Neuronal stem cell (in vitro differentiated cells): ENCODE results near the gene EPHA4.

Experiments
- DNase-seq: peaks from one replicate; pipeline ENCODE4 v3.0.0-alpha.2; 2013; ENCODE audit warnings: low spot score
- H2AFZ ChIP-seq: one replicate; pipeline ENCODE4 v1.6.1; 2013; ENCODE audit warnings: mild to moderate bottlenecking, low read length, inconsistent platforms
- H2AK5ac ChIP-seq: 2 replicates; pipeline ENCODE4 v1.6.1; 2013; ENCODE audit warnings: low read depth, mild to moderate bottlenecking, inconsistent platforms, low read length, moderate library complexity, mixed read lengths
- H2BK120ac ChIP-seq: 2 replicates; pipeline ENCODE4 v1.6.1; 2013; ENCODE audit warnings: low read depth, mild to moderate bottlenecking, inconsistent platforms, low read length, moderate library complexity, mixed read lengths
- H2BK12ac ChIP-seq: one replicate; pipeline ENCODE4 v1.6.1; 2013; ENCODE audit warnings: low read length, inconsistent platforms
- H2BK15ac ChIP-seq: 2 replicates; pipeline ENCODE4 v1.6.1; 2013; ENCODE audit warnings: mild to moderate bottlenecking, low read length, inconsistent platforms, mixed read lengths
- H2BK5ac ChIP-seq: one replicate; pipeline ENCODE4 v1.6.1; 2013; ENCODE audit warnings: inconsistent platforms, mild to moderate bottlenecking, low read length, moderate library complexity
- H3K14ac ChIP-seq: one replicate; pipeline ENCODE4 v1.6.1; 2013; ENCODE audit warnings: low read length, inconsistent platforms
- H3K18ac ChIP-seq: 2 replicates; pipeline ENCODE4 v1.6.1; 2013; ENCODE audit warnings: low read length, inconsistent platforms
- H3K23ac ChIP-seq: 2 replicates; pipeline ENCODE4 v1.6.1; 2013; ENCODE audit warnings: low read depth, mild to moderate bottlenecking, mixed read lengths, low read length, inconsistent platforms; ENCODE audit not compliant: poor library complexity
- H3K27ac ChIP-seq: replicated peaks from 3 replicates; pipeline ENCODE4 v1.5.1; 2013; ENCODE audit warnings: low read length, inconsistent platforms
- H3K27me3 ChIP-seq, 3 experiments: 2 replicates each; pipeline ENCODE4 v1.6.1; 2013; ENCODE audit warnings: low read length in 3 of 3, mild to moderate bottlenecking in 2 of 3, inconsistent platforms in 1 of 3, low read depth in 1 of 3, mixed read lengths in 1 of 3, moderate library complexity in 1 of 3; ENCODE audit not compliant: control insufficient read depth in 3 of 3, insufficient read depth in 3 of 3
- H3K36me3 ChIP-seq, 2 donors: replicated peaks in 1 of 2; 2 replicates each; pipeline ENCODE4 v1.6.1; 2013; ENCODE audit warnings: low read length in 2 of 2; ENCODE audit not compliant: control insufficient read depth in 2 of 2, insufficient read depth in 2 of 2
- H3K4ac ChIP-seq: 2 replicates; pipeline ENCODE4 v1.6.1; 2013; ENCODE audit warnings: inconsistent platforms, mild to moderate bottlenecking, low read length, moderate library complexity
- H3K4me1 ChIP-seq, 2 donors: 1 replicate in 1 of 2; 2 replicates in 1 of 2; pipeline ENCODE4 v1.6.1; 2013; ENCODE audit warnings: low read length in 2 of 2, low read depth in 1 of 2; ENCODE audit not compliant: control insufficient read depth in 2 of 2, insufficient read depth in 1 of 2
- H3K4me2 ChIP-seq: one replicate; pipeline ENCODE4 v1.6.1; 2013; ENCODE audit warnings: mild to moderate bottlenecking, low read length, inconsistent platforms; ENCODE audit not compliant: insufficient read depth, poor library complexity, severe bottlenecking
- H3K4me3 ChIP-seq, 2 donors: 2 replicates each; pipeline ENCODE4 v1.5.1; 2013; ENCODE audit warnings: low read length in 2 of 2, mild to moderate bottlenecking in 2 of 2, inconsistent platforms in 1 of 2, moderate library complexity in 1 of 2
- H3K79me1 ChIP-seq: one replicate; pipeline ENCODE4 v1.6.1; 2013; ENCODE audit warnings: low read depth, mild to moderate bottlenecking, inconsistent platforms, low read length, moderate library complexity
- H3K9ac ChIP-seq: one replicate; pipeline ENCODE4 v1.6.1; 2013; ENCODE audit warnings: mild to moderate bottlenecking, low read depth, low read length, inconsistent platforms; ENCODE audit not compliant: poor library complexity
- H3K9me3 ChIP-seq, 2 donors: replicated peaks in 1 of 2; 2 replicates each; pipeline versions ENCODE3 to v1.6.1; 2013; ENCODE audit warnings: low read length in 2 of 2, mild to moderate bottlenecking in 2 of 2, inconsistent platforms in 1 of 2, low read depth in 1 of 2, mixed read lengths in 1 of 2, moderate library complexity in 1 of 2; ENCODE audit not compliant: control insufficient read depth in 2 of 2, insufficient read depth in 1 of 2
- H4K8ac ChIP-seq: one replicate; pipeline ENCODE4 v1.6.1; 2013; ENCODE audit warnings: low read depth, mild to moderate bottlenecking, inconsistent platforms, low read length, moderate library complexity
- H4K91ac ChIP-seq: one replicate; pipeline ENCODE4 v1.6.1; 2013; ENCODE audit warnings: low read length, low read depth, mild to moderate bottlenecking, inconsistent platforms; ENCODE audit not compliant: poor library complexity
- WGBS, 2 donors: extraction: QIAGEN DNeasy Blood & Tissue Kit; methylation state at CpG; one replicate each; pipeline ENCODE4 v1.1.7; 2013; ENCODE audit warnings: missing lambda C conversion rate in 2 of 2, mixed read lengths in 1 of 2; ENCODE audit not compliant: insufficient read length in 2 of 2, insufficient replicate concordance in 1 of 2; ENCODE audit errors: extremely low coverage in 2 of 2; 5-methylcytosine and 5-hydroxymethylcytosine counted together

The EPHA4 gene

DNA sequence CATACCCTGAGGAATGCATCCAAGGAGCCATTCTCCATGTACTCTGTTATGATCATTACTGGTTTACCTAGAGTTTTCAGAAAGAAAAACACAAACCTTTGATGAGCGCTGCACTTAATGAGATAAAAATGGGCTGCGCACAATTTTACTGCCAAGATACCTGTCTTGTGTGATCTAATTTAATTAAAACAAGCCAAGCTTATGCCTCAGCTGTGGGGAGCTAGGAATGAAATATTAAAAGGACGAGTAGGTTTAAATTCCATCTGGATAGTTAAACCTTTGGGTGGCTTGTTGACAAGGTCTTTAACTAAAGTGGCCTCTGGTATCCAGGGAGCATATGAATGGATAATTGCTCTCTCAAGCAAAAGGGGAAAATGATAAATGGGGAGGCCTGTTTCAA lies 135.0 kb downstream of the EPHA4 start:
- H2AFZ ChIP-seq = no peak overlapping the region

GRCh38 chr2:221435171-221435570 lies 136.9 kb downstream of the EPHA4 start:
- no peaks in the 10 kb centered on the region for H3K9me3 ChIP-seq
- H3K4me1 ChIP-seq = peaks cover 0 to under 1% of the 10 kb centered on the region in 2 donors
- H2BK15ac ChIP-seq = no peak overlapping the region
- no peak overlapping the region for H2AK5ac ChIP-seq
- H3K79me1 ChIP-seq = no peaks in the 10 kb centered on the region
- no CpG with 5 or more reads among the region's 2 CpGs for WGBS, 2 donors
- DNase-seq = no peak
- H3K9ac ChIP-seq = no peak overlapping the region
- H3K14ac ChIP-seq = no peak overlapping the region
- H3K27me3 ChIP-seq = no peaks in the 10 kb centered on the region
- H4K8ac ChIP-seq = no peak overlapping the region
- H3K18ac ChIP-seq = no peak overlapping the region
- H2BK5ac ChIP-seq = no peak overlapping the region
- no peak overlapping the region for H2BK12ac ChIP-seq
- no peak overlapping the region for H3K23ac ChIP-seq
- H3K4ac ChIP-seq = no peak overlapping the region
- H2AFZ ChIP-seq = no peak overlapping the region
- H4K91ac ChIP-seq = no peak overlapping the region
- no peak overlapping the region for H2BK120ac ChIP-seq
- no peak overlapping the region for H3K4me3 ChIP-seq
- H3K36me3 ChIP-seq = peaks cover 10 to 13% of the 10 kb centered on the region in 2 donors
- no peak overlapping the region for H3K4me2 ChIP-seq
- H3K27ac ChIP-seq = no peak overlapping the region

More for the DNA sequence above, 135.0 kb downstream of the EPHA4 start:
- Histone ChIP-seq H3K36me3 (peaks cover 20 to 21% of the 10 kb centered on the region in 2 donors), H3K4ac (no peak overlapping the region), H2BK120ac (no peak overlapping the region), H3K18ac (no peak overlapping the region), H3K27me3 (no peaks in the 10 kb centered on the region), H3K79me1 (no peaks in the 10 kb centered on the region), H2BK12ac (no peak overlapping the region), H3K4me2 (no peak overlapping the region), H2BK15ac (no peak overlapping the region), H3K4me3 (no peak overlapping the region), H3K9me3 (no peaks in the 10 kb centered on the region), H3K4me1 (peaks cover 0 to 2% of the 10 kb centered on the region in 2 donors), H4K91ac (no peak overlapping the region), H2BK5ac (no peak overlapping the region), H3K14ac (no peak overlapping the region), H4K8ac (no peak overlapping the region), H3K9ac (no peak overlapping the region), H2AK5ac (no peak overlapping the region), H3K27ac (no peak overlapping the region), H3K23ac (no peak overlapping the region)
- no CpG with 5 or more reads among the region's 3 CpGs for WGBS, 2 donors
- DNase-seq = no peak

DNA sequence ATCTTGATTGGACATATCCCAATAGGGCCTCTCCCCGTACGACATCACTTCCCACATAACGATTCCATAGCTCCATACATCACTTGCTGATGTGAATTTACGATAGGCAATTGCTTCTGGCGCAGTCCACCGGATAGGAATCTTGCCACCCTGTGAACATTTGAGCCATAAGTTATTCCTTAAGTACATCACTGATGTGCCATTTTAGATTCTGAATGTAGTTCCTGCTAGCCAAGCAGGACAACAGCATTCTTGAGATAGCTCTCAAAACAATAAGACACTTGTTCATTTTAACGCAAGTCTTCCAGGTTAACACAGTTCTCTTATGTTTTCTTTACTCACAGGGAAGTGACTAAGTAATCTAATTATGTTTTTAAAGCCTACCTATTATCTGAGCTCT lies 138.0 kb downstream of the EPHA4 start:
- H3K23ac ChIP-seq = no peak overlapping the region
- no peak overlapping the region for H2BK12ac ChIP-seq
- WGBS, 2 donors = no CpG with 5 or more reads among the region's 7 CpGs
- no peak overlapping the region for H2BK120ac ChIP-seq
- no peak for DNase-seq
- H4K8ac ChIP-seq = no peak overlapping the region
- H3K4me3 ChIP-seq = no peak overlapping the region
- no peak overlapping the region for H3K14ac ChIP-seq
- H3K79me1 ChIP-seq = peaks cover 2% of the 10 kb centered on the region
- no peak overlapping the region for H4K91ac ChIP-seq
- H3K27me3 ChIP-seq = no peaks in the 10 kb centered on the region
- H2AFZ ChIP-seq = no peak overlapping the region
- no peak overlapping the region for H3K4me2 ChIP-seq
- H3K9me3 ChIP-seq = no peaks in the 10 kb centered on the region
- no peak overlapping the region for H3K18ac ChIP-seq
- H3K36me3 ChIP-seq = peaks cover 13 to 20% of the 10 kb centered on the region in 2 donors
- H3K9ac ChIP-seq = no peak overlapping the region
- H2BK15ac ChIP-seq = no peak overlapping the region
- peaks cover 0 to 3% of the 10 kb centered on the region in 2 donors for H3K4me1 ChIP-seq
- H3K27ac ChIP-seq = no peak overlapping the region
- H3K4ac ChIP-seq = no peak overlapping the region
- no peak overlapping the region for H2BK5ac ChIP-seq
- no peak overlapping the region for H2AK5ac ChIP-seq

- Histone ChIP-seq H3K27ac (no peak overlapping the region), H3K14ac (no peak overlapping the region), H3K23ac (no peak overlapping the region), H2AK5ac (no peak overlapping the region), H3K9me3 (no peaks in the 10 kb centered on the region), H3K36me3 (peaks cover 18 to 20% of the 10 kb centered on the region in 2 donors), H4K8ac (no peak overlapping the region), H3K4me1 (peaks cover 0 to 3% of the 10 kb centered on the region in 2 donors), H3K4ac (no peak overlapping the region), H2AFZ (no peak overlapping the region), H3K4me2 (no peak overlapping the region), H3K27me3 (no peaks in the 10 kb centered on the region), H2BK15ac (no peak overlapping the region), H2BK5ac (no peak overlapping the region), H3K9ac (no peak overlapping the region), H2BK12ac (no peak overlapping the region), H3K18ac (no peak overlapping the region), H3K4me3 (no peak overlapping the region), H2BK120ac (no peak overlapping the region), H3K79me1 (peaks cover 2% of the 10 kb centered on the region), H4K91ac (no peak overlapping the region)
- no peak for DNase-seq
- no CpG with 5 or more reads among the region's 3 CpGs for WGBS, 2 donors
Observed at GRCh38 chr2:221431477-221431876, 140.6 kb downstream of the EPHA4 start.
